Measurements from ENCODE around the gene NRG3. TPM values are rescaled to one million over a fixed set of nuclear protein-coding genes. Genes with fewer than 3 reads are reported as not detected.
A peak's percentile ranks its signal among the peaks of the same experiment; 100 is the strongest.

The NRG3 gene
- total and polyA plus RNA-seq, 12 donors = 0.46 to 3.8 (median 1.3) TPM

GRCh38 chr10:81876253-81877077, 1.5 kb downstream of the NRG3 start:
- Histone ChIP-seq H3K36me3 (replicated peaks in 1 of 2) (no peaks in the 10 kb centered on the region), H3K4me1 (replicated peaks in 1 of 2) (peaks cover 0 to 5% of the 10 kb centered on the region in 2 donors), H3K27ac (no peak overlapping the region), H3K9me3 (replicated peaks in 1 of 3) (no peaks in the 10 kb centered on the region), H3K27me3 (peaks cover 27% of the 10 kb centered on the region), H3K4me3 (peak overlapping the region in 1 of 4 donors; percentile 32)
- 1 to 6% (median 4%) methylated on average over 17 to 25 of the region's 25 CpGs for WGBS, 4 donors
- intact Hi-C loops (cut with DNase I) = no loop called here
- DNase-seq = no peak
- no peak for TF ChIP-seq POLR2A (IDR thresholded peaks at IDR 0.05)
- TF ChIP-seq, protein P1, sequence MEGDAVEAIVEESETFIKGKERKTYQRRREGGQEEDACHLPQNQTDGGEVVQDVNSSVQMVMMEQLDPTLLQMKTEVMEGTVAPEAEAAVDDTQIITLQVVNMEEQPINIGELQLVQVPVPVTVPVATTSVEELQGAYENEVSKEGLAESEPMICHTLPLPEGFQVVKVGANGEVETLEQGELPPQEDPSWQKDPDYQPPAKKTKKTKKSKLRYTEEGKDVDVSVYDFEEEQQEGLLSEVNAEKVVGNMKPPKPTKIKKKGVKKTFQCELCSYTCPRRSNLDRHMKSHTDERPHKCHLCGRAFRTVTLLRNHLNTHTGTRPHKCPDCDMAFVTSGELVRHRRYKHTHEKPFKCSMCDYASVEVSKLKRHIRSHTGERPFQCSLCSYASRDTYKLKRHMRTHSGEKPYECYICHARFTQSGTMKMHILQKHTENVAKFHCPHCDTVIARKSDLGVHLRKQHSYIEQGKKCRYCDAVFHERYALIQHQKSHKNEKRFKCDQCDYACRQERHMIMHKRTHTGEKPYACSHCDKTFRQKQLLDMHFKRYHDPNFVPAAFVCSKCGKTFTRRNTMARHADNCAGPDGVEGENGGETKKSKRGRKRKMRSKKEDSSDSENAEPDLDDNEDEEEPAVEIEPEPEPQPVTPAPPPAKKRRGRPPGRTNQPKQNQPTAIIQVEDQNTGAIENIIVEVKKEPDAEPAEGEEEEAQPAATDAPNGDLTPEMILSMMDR (IDR thresholded peaks at IDR 0.05) = no peak

DNA sequence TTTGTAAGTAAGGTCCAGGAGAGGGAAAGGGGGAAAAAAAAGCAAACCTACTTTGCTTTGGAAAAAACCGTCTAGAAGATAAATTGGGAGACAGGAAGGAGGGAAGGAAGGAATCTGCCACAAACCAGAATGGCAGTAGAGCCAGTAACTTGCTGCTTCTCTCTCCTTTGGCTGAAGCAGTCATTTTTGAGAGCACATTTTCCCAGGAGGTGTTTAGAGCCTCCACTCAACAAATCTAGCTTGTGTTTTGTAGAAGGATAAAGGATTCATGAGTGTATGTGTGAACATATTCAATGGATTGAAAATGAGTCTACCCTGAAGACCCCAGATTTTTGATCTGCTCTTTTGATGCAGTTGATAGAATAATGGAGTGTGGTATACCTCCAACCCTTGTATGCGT, 2.6 kb downstream of the NRG3 start:
- no peak overlapping the region for H3K4me3 ChIP-seq
- H3K27me3 ChIP-seq = peaks cover 27% of the 10 kb centered on the region
- no peaks in the 10 kb centered on the region for H3K36me3 ChIP-seq (replicated peaks in 1 of 2)
- no peak for TF ChIP-seq POLR2A (IDR thresholded peaks at IDR 0.05)
- TF ChIP-seq, protein P1 (IDR thresholded peaks at IDR 0.05) = no peak
- no peaks in the 10 kb centered on the region for H3K9me3 ChIP-seq (replicated peaks in 1 of 3)
- DNase-seq = no peak
- H3K27ac ChIP-seq = no peak overlapping the region
- intact Hi-C loops (cut with DNase I) = no loop called here
- H3K4me1 ChIP-seq (replicated peaks in 1 of 2) = peaks cover 0 to 5% of the 10 kb centered on the region in 2 donors
- 41 to 63% (median 55%) methylated on average over 2 of the region's 2 CpGs for WGBS, 4 donors

- no peak for TF ChIP-seq POLR2A (IDR thresholded peaks at IDR 0.05)
- TF ChIP-seq, protein P1 (IDR thresholded peaks at IDR 0.05) = no peak
- Histone ChIP-seq H3K4me3 (no peak overlapping the region), H3K4me1 (replicated peaks in 1 of 2) (no peaks in the 10 kb centered on the region), H3K27me3 (peaks cover 8% of the 10 kb centered on the region), H3K36me3 (replicated peaks in 1 of 2) (no peaks in the 10 kb centered on the region), H3K27ac (no peak overlapping the region), H3K9me3 (replicated peaks in 1 of 3) (no peaks in the 10 kb centered on the region)
- no peak for DNase-seq
- intact Hi-C loops (cut with DNase I) = no loop called here
- WGBS, 4 donors = 74 to 86% (median 81%) methylated on average over 1 of the region's 1 CpG
Measured at GRCh38 chr10:81882011-81882410, 7.0 kb downstream of the NRG3 start.

DNA sequence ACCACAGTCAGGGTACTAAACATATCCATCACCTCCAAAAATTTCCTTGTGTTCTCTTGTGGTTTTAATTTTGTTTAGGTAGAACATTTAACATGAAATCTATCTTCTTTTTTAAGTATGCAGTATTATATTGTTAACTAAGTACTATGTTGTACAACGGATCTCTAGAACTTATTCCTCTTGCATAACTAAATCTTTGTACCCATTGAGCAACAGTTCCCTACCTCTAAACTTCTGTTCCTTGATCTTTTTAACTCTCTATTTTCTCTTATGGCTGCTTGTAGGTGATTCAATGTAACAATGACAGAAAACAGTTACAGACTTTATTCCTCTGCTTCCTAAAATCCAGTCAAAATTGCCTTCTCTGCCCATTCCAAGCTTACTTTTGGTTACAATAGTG, 9.9 kb downstream of the NRG3 start:
- intact Hi-C loops (cut with DNase I) = no loop called here
- Histone ChIP-seq H3K36me3 (replicated peaks in 1 of 2) (no peaks in the 10 kb centered on the region), H3K4me1 (replicated peaks in 1 of 2) (no peaks in the 10 kb centered on the region), H3K27me3 (no peaks in the 10 kb centered on the region), H3K4me3 (no peak overlapping the region), H3K27ac (no peak overlapping the region), H3K9me3 (replicated peaks in 1 of 3) (no peaks in the 10 kb centered on the region)
- DNase-seq = no peak
- no peak for TF ChIP-seq POLR2A (IDR thresholded peaks at IDR 0.05)
- WGBS, 4 donors = 89 to 98% (median 90%) methylated on average over 1 of the region's 1 CpG

- Histone ChIP-seq H3K4me1 (replicated peaks in 1 of 2) (no peaks in the 10 kb centered on the region), H3K27me3 (no peaks in the 10 kb centered on the region), H3K36me3 (replicated peaks in 1 of 2) (no peaks in the 10 kb centered on the region), H3K27ac (no peak overlapping the region), H3K9me3 (replicated peaks in 1 of 3) (no peaks in the 10 kb centered on the region), H3K4me3 (no peak overlapping the region)
- no peak for TF ChIP-seq POLR2A (IDR thresholded peaks at IDR 0.05)
- TF ChIP-seq, protein P1 (IDR thresholded peaks at IDR 0.05) = no peak
- intact Hi-C loops (cut with DNase I) = no loop called here
- WGBS, 4 donors = 75 to 90% (median 79%) methylated on average over 2 of the region's 2 CpGs
- no peak for DNase-seq
Measured at GRCh38 chr10:81885491-81885890, 10.5 kb downstream of the NRG3 start.
